Natural killer cell (primary cell): ENCODE data around the gene PIWIL1. TPM values are rescaled to one million over a fixed set of nuclear protein-coding genes. Genes with fewer than 3 reads are reported as not detected.

Experiments used
- ATAC-seq, 3 donors: fragments of 150-1000 bp in 2 of 3; fragments of 200-7000 bp in 1 of 3; cut with Tn5 transposase; 1 replicate in 1 of 3; 2 replicates in 2 of 3; pipeline ENCODE4 v1.10.0; 2021; ENCODE audit warnings: mild to moderate bottlenecking in 2 of 3, moderate library complexity in 2 of 3
- DNase-seq, 2 donors: peaks; one replicate each; pipeline versions ENCODE4 v3.0.0 to v3.0.0-alpha.2; 2013 to 2021; ENCODE audit warnings: mixed read lengths in 1 of 2
- H3K27ac ChIP-seq: one replicate; pipeline ENCODE4 v1.5.1; 2013; ENCODE audit warnings: mild to moderate bottlenecking, low read length
- H3K27me3 ChIP-seq: one replicate; pipeline ENCODE4 v1.6.1; 2013; ENCODE audit warnings: low read length; ENCODE audit not compliant: control insufficient read depth, insufficient read depth
- H3K36me3 ChIP-seq: one replicate; pipeline ENCODE4 v1.6.1; 2013; ENCODE audit warnings: low read length; ENCODE audit not compliant: control insufficient read depth, insufficient read depth
- H3K4me1 ChIP-seq: one replicate; pipeline ENCODE4 v1.6.1; 2013; ENCODE audit warnings: low read length; ENCODE audit not compliant: control insufficient read depth, insufficient read depth
- H3K4me3 ChIP-seq: one replicate; pipeline ENCODE4 v1.5.1; 2013; ENCODE audit warnings: low read length
- H3K9me3 ChIP-seq: one replicate; pipeline ENCODE4 v1.6.1; 2013; ENCODE audit warnings: low read length; ENCODE audit not compliant: control insufficient read depth, insufficient read depth
- H3K27ac Mint-ChIP-seq, 2 donors: one replicate each; pipeline ENCODE4 v1.8.0; 2022; ENCODE audit warnings: mild to moderate bottlenecking in 2 of 2, mixed read lengths in 2 of 2, moderate library complexity in 1 of 2
- H3K27me3 Mint-ChIP-seq, 2 donors: one replicate each; pipeline ENCODE4 v1.8.0; 2022; ENCODE audit warnings: low read depth in 2 of 2, mixed read lengths in 2 of 2
- H3K36me3 Mint-ChIP-seq: one replicate; pipeline ENCODE4 v1.8.0; 2022; ENCODE audit warnings: mixed read lengths
- H3K4me1 Mint-ChIP-seq, 2 donors: one replicate each; pipeline ENCODE4 v1.8.0; 2022; ENCODE audit warnings: mixed read lengths in 2 of 2
- H3K4me3 Mint-ChIP-seq: one replicate; pipeline ENCODE4 v1.8.0; 2022; ENCODE audit warnings: mild to moderate bottlenecking, moderate library complexity, mixed read lengths
- H3K9me3 Mint-ChIP-seq, 2 donors: one replicate each; pipeline ENCODE4 v1.8.0; 2022; ENCODE audit warnings: mixed read lengths in 2 of 2
- WGBS: methylation state at CpG from one replicate; pipeline ENCODE4 v1.1.7; 2013; ENCODE audit warnings: missing lambda C conversion rate; ENCODE audit not compliant: insufficient coverage; 5-methylcytosine and 5-hydroxymethylcytosine counted together
- intact Hi-C: fragments of 100-400 bp; cut with micrococcal nuclease; formaldehyde crosslinking; loops from one replicate; pipeline ENCODE4 v1.14.2; 2022
- total RNA-seq, 4 donors: library from RNA; stranded (reverse); fragments of 120-200 nt in 1 of 4; gene quantifications; one replicate each; pipeline versions ENCODE4 v1.2.3 to v1.2.4, GENCODE V29; 2013 to 2022
- TF ChIP-seq, protein P1 (sequence below): fragments of 200-600 bp; IDR thresholded peaks from one replicate; pipeline ENCODE4 v1.8.0; 2022; ENCODE audit warnings: antibody characterized with exemption

The PIWIL1 gene
- total RNA-seq, 3 donors from 2014 or later (not counting 1 experiment from before 2014, with no cell fraction given): not detected

DNA sequence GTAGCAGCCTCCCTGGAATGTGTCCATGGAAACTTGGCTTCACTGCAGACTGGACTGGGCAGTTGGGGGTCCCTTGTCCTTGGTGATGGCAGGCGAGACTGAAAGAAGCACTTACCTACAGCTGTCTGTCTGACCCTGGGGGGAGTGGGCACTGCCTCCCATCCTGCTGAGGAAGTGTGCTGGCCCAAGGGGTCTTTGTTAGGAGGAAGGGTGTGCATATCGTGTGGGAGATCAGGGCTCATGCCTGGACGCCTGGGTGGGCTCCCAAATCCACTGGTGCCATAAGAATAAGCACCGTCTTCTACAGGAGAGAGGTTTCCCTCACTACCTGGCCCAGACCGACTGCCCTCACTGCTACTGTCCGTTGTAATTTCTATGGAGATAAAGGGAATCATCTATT is 81.4 kb downstream of the PIWIL1 start:
- Histone ChIP-seq H3K27me3 (no peaks in the 10 kb centered on the region), H3K4me1 (no peaks in the 10 kb centered on the region), H3K36me3 (no peaks in the 10 kb centered on the region), H3K9me3 (no peaks in the 10 kb centered on the region), H3K27ac (no peak overlapping the region), H3K4me3 (no peak overlapping the region)
- intact Hi-C loops: no loop called here
- no peaks in the 10 kb centered on the region for H3K27me3 Mint-ChIP-seq
- H3K36me3 Mint-ChIP-seq: no peaks in the 10 kb centered on the region
- no peak overlapping the region for H3K27ac Mint-ChIP-seq
- H3K9me3 Mint-ChIP-seq: no peaks in the 10 kb centered on the region
- no peaks in the 10 kb centered on the region for H3K4me1 Mint-ChIP-seq
- TF ChIP-seq, protein P1, sequence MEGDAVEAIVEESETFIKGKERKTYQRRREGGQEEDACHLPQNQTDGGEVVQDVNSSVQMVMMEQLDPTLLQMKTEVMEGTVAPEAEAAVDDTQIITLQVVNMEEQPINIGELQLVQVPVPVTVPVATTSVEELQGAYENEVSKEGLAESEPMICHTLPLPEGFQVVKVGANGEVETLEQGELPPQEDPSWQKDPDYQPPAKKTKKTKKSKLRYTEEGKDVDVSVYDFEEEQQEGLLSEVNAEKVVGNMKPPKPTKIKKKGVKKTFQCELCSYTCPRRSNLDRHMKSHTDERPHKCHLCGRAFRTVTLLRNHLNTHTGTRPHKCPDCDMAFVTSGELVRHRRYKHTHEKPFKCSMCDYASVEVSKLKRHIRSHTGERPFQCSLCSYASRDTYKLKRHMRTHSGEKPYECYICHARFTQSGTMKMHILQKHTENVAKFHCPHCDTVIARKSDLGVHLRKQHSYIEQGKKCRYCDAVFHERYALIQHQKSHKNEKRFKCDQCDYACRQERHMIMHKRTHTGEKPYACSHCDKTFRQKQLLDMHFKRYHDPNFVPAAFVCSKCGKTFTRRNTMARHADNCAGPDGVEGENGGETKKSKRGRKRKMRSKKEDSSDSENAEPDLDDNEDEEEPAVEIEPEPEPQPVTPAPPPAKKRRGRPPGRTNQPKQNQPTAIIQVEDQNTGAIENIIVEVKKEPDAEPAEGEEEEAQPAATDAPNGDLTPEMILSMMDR: no peak
- DNase-seq (no peak), ATAC-seq (no peak)
- H3K4me3 Mint-ChIP-seq: no peak overlapping the region
- 79% methylated on average over 5 of the region's 6 CpGs for WGBS

DNA sequence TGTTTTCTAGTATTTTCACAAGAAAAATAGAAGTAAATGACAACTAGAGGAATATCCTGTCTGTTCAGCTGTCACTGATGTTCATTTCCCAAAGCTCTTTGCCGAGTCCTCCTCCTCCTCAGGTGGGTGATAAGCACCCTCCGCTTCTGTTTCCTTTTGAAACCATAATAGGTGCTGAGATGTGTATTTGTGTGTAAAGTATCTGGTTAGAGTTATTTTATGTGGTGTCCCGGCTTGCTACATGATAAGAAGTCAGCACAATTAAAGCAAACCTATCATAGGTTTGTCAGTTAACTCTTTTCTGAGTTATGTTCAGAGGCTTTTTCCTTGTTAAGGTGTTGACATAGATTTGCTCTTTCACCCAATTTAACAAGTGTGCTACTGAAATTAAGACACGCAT is 82.4 kb downstream of the PIWIL1 start:
- H3K27ac Mint-ChIP-seq: no peak overlapping the region
- no peaks in the 10 kb centered on the region for H3K36me3 ChIP-seq
- no peaks in the 10 kb centered on the region for H3K9me3 ChIP-seq
- no peaks in the 10 kb centered on the region for H3K4me1 Mint-ChIP-seq
- ATAC-seq (no peak), DNase-seq (no peak)
- intact Hi-C loops: no loop called here
- TF ChIP-seq, protein P1: no peak
- no peaks in the 10 kb centered on the region for H3K36me3 Mint-ChIP-seq
- no peaks in the 10 kb centered on the region for H3K27me3 Mint-ChIP-seq
- H3K4me3 Mint-ChIP-seq: no peak overlapping the region
- no peaks in the 10 kb centered on the region for H3K27me3 ChIP-seq
- no peak overlapping the region for H3K27ac ChIP-seq
- H3K4me1 ChIP-seq: no peaks in the 10 kb centered on the region
- no peak overlapping the region for H3K4me3 ChIP-seq
- 89% methylated on average over 3 of the region's 4 CpGs for WGBS
- H3K9me3 Mint-ChIP-seq: no peaks in the 10 kb centered on the region

DNA sequence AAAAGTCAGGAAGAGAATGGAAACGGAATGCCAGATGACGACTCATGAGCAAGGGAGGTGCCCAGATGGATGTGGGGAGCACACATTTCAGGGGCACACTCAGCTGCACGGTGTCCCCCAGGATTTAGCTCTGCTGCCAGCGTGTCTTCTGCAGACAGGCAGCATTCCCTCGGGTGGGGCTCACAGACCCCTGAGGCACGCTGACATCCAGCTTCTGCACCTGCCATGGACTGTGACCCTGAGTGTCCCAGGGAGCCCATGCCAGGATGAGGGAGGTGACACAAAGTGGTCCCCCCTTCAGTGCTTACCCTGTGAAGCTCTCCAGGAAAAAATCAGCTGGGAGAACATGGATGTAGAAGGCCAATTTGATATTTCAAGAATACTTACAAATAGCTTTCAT is 84.2 kb downstream of the PIWIL1 start:
- Mint-ChIP-seq H3K4me3 (no peak overlapping the region), H3K27ac (no peak overlapping the region), H3K9me3 (no peaks in the 10 kb centered on the region), H3K4me1 (no peaks in the 10 kb centered on the region), H3K36me3 (no peaks in the 10 kb centered on the region), H3K27me3 (no peaks in the 10 kb centered on the region)
- DNase-seq (peak in 1 of 2 donors; percentile 3), ATAC-seq (no peak)
- Histone ChIP-seq H3K4me3 (no peak overlapping the region), H3K27me3 (no peaks in the 10 kb centered on the region), H3K27ac (no peak overlapping the region), H3K9me3 (no peaks in the 10 kb centered on the region), H3K36me3 (no peaks in the 10 kb centered on the region), H3K4me1 (no peaks in the 10 kb centered on the region)
- 73% methylated on average over 6 of the region's 6 CpGs for WGBS
- intact Hi-C loops: no loop called here
- TF ChIP-seq, protein P1: no peak

Other genes starting within 250 kb of the PIWIL1 start
- gene FZD10, start 175.4 kb upstream of the PIWIL1 start, total RNA-seq: not detected